Nucleus accumbens (tissue), 56 donors: Measurements from ENCODE around the gene TMCO2.

Source experiments
- DNase-seq, 56 donors: peaks; one replicate each; lab custom pipeline; 2025; lab: John Stamatoyannopoulos, UW

Gene TMCO2

DNA sequence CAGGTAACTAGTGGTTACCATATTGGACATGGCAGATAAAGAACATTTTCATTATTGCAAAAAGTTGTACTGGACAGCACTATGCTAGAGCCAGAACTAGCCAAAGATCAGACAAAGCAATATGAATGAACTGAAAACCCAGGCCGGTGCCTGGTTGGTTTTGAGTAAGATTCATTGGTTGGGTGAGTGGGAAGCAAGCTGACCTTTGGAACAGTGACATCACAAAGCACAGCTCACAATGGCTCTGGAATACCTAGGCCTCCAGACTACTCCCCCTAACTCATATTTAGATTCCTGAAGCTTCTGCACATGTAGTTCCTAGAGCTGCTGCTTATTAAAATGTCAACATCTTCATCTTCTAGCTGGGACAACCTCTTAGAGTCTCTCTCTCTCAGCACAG, at the start of gene TMCO2:
Gene TMCO2, plus strand, starts transcription at position 283 of the 400 bp plus-strand sequence. Its CDS starts 57 bp downstream, at position 340.
- DNase-seq, result no peak

DNA sequence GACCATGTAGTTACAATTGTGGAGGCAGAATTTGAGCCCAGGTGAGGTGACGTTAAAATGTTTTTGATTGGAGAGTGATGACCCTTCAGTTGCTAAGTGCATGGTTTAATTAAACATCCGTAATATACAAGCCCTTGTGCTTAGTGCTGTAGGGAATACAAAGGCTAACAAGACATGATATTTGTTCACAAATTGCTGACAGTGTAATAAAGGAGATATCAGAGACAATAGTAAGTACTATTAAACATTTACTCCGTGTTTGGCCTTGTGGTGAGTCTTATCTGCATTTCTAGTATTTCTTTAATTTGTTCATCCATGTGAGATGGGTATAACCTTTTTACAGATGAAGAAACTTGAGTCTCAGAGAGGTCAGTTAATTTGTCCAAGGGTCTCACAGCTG, 48.6 kb upstream of the TMCO2 start:
- DNase-seq, result no peak

DNA sequence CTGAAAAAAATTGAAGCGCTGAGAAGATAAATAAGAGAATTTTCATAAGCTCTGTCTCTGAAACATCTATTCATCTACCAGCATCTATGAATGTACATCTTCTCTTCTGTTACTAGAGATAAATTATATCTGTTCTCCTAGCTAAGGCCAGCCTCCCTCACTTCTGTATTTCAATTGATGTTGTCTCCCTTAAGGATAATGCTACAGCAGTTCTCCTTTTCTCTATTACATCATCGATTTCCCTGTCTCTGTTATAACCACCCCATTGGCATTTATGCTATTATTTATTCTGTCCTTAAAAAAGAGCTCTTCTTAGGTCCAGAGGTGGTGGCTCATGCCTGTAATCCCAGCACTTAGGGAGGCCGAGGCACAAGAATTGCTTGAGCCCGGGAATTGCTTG, 42.9 kb upstream of the TMCO2 start:
- DNase-seq, result no peak

DNA sequence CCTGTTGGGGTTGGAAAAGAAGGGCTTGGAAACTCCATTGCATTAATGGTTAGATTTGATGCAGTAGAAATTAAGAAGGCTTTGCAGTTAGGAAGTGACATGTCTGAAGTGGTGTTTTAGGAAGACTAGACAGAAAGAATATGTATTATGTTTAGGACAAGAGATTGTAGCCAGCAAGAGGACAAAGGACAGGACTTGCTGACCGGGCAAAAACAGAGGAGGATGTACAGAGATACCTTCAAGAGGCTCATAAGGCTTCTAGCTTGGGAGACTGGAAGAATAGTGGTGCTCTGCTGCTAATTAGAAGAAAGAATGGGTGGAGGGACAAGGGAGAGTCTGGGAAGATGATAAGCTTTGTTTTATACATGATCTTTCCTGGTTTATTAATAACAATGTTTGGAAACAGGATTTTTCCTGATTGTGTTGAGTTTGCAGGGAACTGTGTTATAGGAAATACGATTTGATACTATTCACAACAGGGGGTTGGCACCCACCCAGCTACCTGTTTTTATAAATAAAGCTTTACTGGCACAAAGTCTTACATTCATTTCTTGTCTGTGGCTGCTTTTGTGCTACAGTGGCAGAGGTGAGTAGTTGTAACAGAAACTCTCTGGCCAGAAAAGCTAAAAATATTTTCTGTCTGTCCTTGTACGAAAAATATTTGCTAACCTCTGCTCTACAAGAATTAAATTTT, 37.1 kb upstream of the TMCO2 start:
- no peak for DNase-seq

DNA sequence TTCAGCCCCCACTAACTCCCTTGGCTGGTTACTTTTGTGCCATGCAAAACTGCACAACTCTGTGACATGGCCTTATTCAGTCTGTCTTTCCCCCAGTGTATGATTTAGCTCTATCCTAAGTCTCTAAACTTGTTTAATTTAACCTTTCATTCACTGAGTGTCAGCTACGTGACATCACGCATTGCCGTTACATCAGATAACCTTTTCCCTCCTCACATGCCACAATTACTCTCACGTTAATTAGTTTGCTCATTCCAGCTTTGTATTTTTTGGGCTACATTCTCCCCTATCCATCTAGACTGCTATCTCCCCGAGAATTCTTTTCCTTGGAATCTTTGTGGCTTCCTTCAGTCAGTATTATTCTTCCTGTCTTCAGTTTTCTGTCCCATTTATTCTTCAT, 29.4 kb upstream of the TMCO2 start:
- DNase-seq, result no peak

DNA sequence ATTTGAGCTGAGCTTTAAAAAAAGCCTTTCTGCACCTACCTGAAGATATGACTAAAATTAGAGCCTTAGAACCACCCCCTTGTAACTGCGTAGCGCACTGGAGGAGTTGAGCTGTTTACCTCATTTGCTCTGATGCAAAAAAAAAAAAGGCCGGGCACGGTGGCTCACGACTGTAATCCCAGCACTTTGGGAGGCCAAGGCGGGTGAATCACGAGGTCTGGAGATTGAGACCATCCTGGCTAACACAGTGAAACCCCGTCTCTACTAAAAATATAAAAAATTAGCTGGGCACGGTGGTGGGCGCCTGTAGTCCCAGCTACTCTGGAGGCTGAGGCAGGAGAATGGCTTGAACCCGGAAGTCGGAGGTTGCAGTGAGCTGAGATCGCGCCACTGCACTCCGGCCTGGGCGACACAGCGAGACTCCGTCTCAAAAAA, 26.2 kb upstream of the TMCO2 start:
- peak in 12 of 56 donors; percentile 2 to 42 (median 15) for DNase-seq

DNA sequence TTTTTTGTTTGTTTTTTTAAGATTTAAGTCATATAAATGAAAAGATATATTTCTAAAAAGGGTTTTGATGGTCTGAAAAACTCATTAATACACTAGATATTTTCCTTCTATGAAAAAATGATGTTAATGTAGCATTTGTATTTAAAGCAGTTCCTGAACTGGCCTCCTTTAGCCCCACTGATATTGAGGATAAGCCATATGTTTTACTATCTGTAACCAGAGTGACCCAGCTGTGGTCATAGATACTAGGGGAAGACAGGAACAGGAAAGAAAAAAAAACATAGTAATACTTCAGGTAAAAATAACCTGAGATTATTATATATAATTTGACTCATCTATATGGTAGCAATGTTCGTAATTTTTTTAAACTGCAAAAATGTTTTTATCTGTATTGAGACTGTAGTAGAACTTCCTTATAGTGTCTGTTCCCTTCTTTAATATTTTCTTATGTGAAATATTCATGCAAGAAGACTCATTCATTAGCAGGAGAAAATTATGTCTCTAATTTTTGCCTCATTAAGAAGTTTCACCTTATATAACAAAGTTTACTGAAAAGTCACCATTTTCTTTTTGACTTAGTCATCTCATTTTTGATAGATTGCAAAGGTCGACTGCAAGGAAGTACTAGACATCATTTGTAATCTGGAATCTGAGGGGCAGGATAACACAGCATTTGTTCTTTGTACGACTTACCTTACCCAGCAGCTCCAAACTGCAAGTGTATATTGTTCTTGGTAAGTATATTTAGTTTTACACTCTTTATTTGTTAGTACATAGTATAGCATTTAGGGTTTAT, 25.6 kb upstream of the TMCO2 start:
- DNase-seq, result no peak

DNA sequence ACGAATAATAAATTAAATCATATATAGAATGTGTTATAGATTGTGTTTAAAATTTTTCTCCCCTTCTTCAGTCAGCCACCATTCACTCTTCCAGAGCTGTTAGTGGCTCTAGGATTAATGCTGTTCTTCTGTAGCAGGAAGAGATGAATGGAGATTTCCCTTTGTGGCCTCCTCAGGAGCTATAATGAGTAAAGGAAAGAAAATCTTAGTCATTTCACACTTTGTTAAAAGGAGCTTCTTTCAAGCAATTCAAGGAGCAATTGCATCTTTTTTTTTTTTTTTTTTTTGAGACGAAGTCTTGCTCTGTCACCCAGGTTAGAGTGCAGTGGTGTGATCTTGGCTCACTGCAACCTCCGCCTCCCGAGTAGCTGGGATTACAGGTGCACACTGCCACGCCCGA, 23.7 kb upstream of the TMCO2 start:
- DNase-seq, result no peak

DNA sequence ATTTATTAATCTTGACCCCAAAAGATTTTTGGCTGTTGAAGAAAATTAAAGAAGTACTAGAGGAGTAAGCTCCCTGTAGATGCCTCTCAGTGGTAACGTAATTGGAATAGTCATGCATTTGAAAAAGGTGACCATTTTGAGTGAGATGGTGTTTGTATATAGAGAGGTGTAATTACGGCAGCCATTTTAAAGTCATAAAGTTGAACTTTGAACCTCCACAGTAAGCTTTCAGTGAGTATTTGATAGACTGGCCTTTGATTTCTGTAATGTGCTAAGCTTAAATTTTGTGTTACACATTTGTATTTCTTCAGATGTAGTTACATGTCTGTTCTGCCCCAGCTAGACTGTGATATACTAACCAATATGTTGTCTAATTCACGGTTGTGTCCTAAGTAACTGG, 21.5 kb upstream of the TMCO2 start:
- no peak for DNase-seq

DNA sequence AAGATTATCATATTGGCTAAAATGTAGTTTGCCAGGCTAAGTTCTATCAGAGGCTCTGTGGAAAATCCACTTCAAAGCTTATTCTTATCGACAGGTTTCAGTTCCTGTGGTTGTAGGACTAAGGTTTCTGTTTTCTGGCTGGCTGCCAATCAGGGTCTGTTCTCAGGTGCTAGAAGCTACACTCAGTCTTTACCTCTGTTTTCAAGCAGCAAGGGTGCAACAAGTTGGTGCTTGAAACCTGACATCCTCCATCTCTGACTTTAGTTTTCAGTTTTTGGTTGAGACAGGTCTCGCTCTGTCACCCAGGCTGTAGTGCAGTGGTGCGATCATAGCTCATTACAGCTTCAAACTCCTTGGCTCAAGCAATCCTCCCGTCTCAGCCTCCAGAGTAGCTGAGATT, 15.3 kb upstream of the TMCO2 start:
- no peak for DNase-seq

DNA sequence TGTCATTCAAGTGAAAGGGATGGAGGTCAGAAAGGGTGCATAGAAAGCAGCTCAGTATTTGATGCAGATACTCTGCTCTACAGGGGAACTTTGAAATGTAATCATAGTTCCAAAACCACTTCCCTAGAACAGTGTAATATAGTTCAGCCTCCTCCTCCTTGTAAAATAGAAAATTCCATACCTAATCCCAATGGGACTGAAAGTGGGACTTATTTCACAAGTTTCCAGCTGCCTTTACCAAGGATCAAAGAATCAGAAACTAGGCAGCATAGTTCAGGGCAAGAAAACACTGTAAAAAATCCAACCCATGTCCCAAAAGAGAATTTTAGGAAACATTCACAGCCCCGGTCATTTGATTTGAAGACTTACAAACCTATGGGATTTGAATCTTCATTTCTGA, 8.1 kb upstream of the TMCO2 start:
- DNase-seq, result no peak

DNA sequence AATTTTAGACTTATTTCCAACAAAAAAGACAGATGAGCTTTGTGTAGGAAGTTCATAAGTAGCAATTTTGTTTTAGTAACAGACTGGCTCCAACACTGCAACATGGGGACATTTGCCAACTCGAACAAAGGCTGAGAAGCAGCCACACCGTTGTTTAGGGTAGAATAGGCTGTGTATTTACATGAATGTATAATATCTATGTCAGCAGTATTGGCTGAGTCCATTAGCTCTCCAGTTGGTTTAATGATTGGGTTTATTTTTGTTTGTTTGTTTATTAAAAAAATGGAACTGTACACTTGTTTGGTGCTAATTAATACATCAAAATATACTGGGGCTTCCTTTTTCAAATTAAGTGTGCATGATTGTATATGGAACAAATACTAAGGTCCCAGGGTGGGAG, 7.3 kb upstream of the TMCO2 start:
- no peak for DNase-seq

DNA sequence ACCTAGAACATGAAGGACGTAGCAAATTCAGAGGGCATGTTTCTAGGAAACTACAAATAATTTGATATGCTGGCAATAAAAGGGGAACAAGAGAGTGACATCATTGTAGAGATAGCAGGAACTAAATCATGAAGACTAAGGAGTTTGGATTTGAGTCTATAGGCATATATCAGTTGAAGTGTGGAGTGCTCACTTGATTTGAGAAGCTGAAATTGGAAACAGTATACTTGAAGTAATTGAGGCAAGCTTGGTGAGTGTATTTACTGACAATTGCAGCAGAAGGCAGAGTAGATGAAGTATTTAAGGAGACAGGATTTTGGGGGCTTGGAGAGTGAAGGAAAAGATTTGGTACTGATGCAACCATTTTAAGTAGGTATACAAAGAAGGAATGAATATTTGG, 6.4 kb upstream of the TMCO2 start:
- no peak for DNase-seq

DNA sequence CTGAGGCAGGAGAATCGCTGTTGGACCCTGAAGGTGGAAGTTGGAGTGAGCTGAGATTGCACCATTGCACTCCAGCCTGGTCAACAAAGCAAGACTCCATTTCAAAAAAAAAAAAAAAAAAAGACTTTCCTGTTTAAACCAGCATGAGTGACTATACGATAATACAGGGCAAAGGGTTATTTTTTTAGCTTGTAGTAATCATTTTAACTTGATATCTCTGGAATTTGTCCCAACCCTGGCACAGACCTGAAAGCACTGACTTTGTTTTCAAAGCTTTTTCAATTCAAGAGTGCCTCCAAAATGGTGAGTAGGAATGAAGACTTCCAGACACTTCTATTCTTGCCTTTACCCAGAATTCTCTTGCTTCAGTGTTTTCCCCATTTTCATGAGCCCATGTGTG, 4.4 kb upstream of the TMCO2 start:
- DNase-seq, result no peak

DNA sequence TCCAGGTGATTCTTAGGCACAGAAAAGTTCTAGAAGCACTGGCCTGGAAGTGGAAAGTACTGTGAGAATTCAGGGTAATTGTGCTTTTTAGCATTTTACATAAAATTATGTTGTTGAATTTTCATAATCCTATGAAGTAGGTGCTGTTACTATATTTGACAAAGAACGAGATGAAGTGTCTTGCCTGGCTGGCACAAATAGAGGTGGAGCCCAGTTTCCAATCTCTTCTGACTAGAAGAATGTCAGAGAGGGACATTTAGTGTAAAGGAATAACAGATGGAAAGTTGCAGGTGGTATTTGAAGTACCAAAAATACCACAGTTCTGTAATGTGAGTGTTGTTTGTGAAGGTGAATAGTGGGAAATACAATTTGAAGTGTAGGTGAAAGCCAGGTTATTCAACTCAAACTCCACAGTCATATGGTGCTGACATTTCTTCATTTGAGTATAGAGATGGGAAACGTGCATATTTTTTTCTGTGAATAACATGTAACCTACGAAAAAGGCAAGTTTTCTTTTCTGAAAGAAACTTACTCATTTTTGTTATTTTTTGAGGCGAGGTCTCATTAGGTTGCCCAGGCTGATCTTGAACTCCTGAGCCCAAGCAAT, 3.5 kb upstream of the TMCO2 start:
- no peak for DNase-seq

DNA sequence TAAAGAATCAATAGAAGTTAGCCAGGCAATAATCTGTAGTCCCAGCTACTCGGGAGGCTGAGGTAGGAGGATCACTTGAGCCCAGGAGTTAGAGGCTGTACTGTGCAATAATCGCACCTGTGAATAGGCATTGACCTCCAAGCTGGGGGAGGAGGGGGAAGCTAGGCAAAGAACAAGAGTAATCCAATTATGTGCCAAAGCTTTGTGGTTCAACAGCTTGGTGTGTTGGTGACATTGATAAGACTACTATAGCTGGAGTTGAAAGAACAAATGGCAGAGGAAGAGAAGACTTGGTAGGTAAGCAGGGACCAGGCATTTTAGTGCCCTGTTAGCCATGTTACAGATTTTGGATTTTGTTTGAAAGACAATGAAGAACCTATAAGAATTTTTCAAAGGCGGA, 2.1 kb upstream of the TMCO2 start:
- DNase-seq, result no peak

DNA sequence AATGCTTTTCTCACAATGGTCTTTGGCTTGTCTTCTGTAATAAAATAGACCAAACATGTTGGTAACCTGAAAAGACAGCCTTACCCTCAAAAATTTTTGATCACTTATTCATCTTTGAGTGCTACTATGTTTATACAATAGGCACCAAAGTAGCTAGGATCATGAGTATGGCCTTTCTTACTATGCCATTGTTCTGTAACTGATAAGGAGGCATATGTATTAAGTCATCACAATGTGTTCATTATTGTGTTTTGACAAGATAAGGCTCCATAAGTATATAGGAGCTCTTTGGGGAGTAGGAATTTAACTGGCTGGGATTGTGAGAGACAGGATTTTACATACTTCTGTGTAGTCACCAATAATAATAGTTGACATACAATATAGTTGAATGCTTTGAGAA, 675 bp downstream of the TMCO2 start:
- DNase-seq, result no peak

DNA sequence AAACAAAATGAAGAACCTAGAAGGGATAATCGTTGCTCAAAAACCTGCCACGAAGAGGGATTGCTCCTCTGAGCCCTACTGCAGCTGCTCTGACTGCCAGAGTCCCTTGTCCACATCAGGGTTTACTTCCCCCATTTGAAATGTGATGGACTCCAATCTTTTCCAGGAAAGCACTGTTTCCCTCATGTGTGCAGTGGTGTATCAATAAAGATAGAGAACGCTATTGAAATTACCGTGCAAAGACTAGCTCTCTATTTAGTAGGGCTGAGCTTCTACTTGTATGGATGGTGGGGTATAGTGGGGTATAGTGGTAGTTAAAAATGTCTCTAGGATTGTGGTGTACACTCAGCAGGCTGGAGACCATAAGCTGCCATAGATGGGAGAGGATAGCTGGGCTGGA, 3.7 kb downstream of the TMCO2 start:
- DNase-seq, result no peak

DNA sequence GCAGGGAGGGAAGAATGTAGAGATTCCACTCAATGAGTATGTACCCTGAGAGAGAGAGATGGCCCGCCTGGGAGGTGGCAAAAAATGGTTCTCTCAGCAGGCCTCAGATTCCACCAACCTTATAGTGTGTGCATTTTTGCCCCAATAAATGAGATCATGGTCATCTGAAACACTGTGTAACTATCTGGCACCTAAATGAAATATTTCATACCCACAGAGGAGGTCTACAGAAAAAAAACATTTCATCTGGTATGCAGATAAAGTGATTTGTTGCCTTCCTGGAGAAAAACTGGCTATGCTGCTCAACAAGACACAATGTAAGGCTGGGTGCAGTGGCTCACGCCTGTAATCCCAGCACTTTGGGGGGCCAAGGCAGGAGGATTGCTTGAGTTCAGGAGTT, 4.9 kb downstream of the TMCO2 start:
- no peak for DNase-seq

DNA sequence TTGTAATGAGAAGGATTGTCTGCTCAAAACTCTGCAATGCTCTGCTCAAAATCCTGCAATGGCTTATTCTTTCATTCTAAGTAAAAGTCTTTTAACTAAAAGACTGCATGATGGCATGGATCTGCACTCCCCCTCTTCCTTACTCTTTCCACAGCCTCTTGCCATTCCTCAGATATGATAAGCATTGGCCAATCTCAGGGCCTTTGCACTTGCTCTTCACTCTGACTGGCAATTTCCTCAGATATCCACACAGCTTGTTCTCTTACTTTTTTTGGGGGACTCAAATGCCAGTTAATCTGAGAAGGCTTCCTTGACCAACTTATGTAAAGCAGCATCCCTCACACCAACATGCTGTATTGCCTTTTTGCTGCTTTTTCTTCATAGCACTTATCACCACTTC, 7.5 kb downstream of the TMCO2 start:
- DNase-seq, result no peak

DNA sequence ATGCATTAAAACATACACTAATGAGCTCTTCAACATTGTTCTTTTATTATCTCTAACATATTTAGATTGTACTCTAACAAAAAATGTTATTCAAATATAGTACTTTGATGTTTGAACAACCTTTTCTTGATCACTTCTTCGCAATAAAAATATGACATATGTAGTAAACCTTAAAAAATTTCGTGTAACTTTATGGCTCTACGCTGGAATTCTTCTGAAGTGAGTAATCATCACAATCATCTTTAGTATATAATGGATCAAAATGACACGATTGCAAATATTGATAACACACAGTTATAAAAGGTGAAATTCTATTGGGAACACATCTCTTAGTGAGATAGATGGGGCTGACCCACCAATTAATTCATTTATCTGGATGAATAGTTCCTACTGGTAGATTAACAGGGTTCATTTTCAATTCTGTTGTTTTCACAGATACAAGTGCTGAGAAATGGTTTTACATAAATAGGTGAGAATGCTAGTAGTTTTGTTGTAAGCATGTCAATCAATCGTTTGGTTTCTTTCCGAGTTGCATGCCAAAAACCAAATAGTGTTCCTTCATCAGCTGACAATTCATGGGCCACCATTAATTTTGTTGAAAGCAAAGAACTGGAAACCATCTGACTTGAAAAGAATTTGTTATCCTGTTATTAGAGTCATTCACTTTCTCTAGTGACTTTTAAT, 8.8 kb downstream of the TMCO2 start:
- no peak for DNase-seq
